ENCODE data around the gene B2M.

GRCh38 chr15:44662478-44663409, 48.6 kb upstream of the B2M start:
- no peak for TF ChIP-seq CTCF (IDR thresholded peaks at IDR 0.05)
- no peak for TF ChIP-seq POLR2A (IDR thresholded peaks at IDR 0.05)

All from thyroid gland (tissue), 4 donors.